GM23338 (cell line): ENCODE data around the gene TRIAP1. TPM values are rescaled to one million over a fixed set of nuclear protein-coding genes. Genes with fewer than 3 reads are reported as not detected.

Experiments
- ATAC-seq: fragments of 200-7000 bp; cut with Tn5 transposase; 3 replicates; pipeline ENCODE4 v1.9.1; 2020
- DNase-seq: peaks from one replicate; pipeline ENCODE4 v3.0.0-alpha.2; 2015; ENCODE audit warnings: low spot score
- H2AFZ ChIP-seq: fragments of 200-600 bp; sonication (generic); 2 replicates; pipeline ENCODE4 v1.8.0; 2016; ENCODE audit warnings: antibody characterized with exemption, mild to moderate bottlenecking, moderate library complexity
- H3F3A ChIP-seq: fragments of 200-600 bp; sonication (generic); replicated peaks from 2 replicates; pipeline ENCODE4 v1.8.0; 2017; ENCODE audit warnings: antibody characterized with exemption, mixed run types, low read depth
- H3K27ac ChIP-seq: fragments of 200-600 bp; sonication (generic); 2 replicates; pipeline ENCODE4 v1.6.1; 2016; ENCODE audit warnings: low read depth
- H3K27me3 ChIP-seq: fragments of 200-600 bp; sonication (generic); 2 replicates; pipeline ENCODE4 v1.8.0; 2016; ENCODE audit warnings: mild to moderate bottlenecking, mixed run types, moderate library complexity; ENCODE audit not compliant: insufficient read depth
- H3K36me3 ChIP-seq: fragments of 200-600 bp; sonication (generic); 2 replicates; pipeline ENCODE4 v1.8.0; 2016; ENCODE audit warnings: mild to moderate bottlenecking; ENCODE audit not compliant: insufficient read depth
- H3K4me1 ChIP-seq: fragments of 200-600 bp; sonication (generic); 2 replicates; pipeline ENCODE4 v1.8.0; 2016; ENCODE audit warnings: mild to moderate bottlenecking, moderate library complexity; ENCODE audit not compliant: insufficient read depth
- H3K4me2 ChIP-seq: fragments of 200-600 bp; sonication (generic); 2 replicates; pipeline ENCODE4 v1.7.1; 2017; ENCODE audit warnings: mixed run types
- H3K4me3 ChIP-seq: fragments of 200-600 bp; sonication (generic); 2 replicates; pipeline ENCODE4 v1.6.1; 2016; ENCODE audit warnings: mixed run types
- H3K79me2 ChIP-seq: fragments of 200-600 bp; sonication (generic); replicated peaks from 2 replicates; pipeline ENCODE4 v1.8.0; 2017; ENCODE audit warnings: mild to moderate bottlenecking; ENCODE audit not compliant: insufficient read depth
- H3K9me2 ChIP-seq: fragments of 200-600 bp; sonication (generic); 2 replicates; pipeline ENCODE4 v1.8.0; 2017; ENCODE audit not compliant: insufficient read depth
- H4K20me1 ChIP-seq: fragments of 200-600 bp; sonication (generic); replicated peaks from 2 replicates; pipeline ENCODE4 v1.8.0; 2017; ENCODE audit warnings: mild to moderate bottlenecking; ENCODE audit not compliant: insufficient read depth
- H3K27ac Mint-ChIP-seq: 2 replicates; pipeline ENCODE4 v1.8.0; 2020; ENCODE audit warnings: inconsistent platforms, mild to moderate bottlenecking, moderate library complexity, mixed read lengths
- H3K27me3 Mint-ChIP-seq: 3 replicates; pipeline ENCODE4 v1.8.0; 2022; ENCODE audit warnings: low read depth, mild to moderate bottlenecking, moderate library complexity, mixed read lengths, inconsistent platforms; ENCODE audit not compliant: insufficient read depth, poor library complexity
- H3K36me3 Mint-ChIP-seq: 3 replicates; pipeline ENCODE4 v1.8.0; 2021; ENCODE audit warnings: low read depth, mild to moderate bottlenecking, inconsistent platforms, moderate library complexity, mixed read lengths
- H3K4me1 Mint-ChIP-seq: 3 replicates; pipeline ENCODE4 v1.8.0; 2020; ENCODE audit warnings: mild to moderate bottlenecking, inconsistent platforms, mixed read lengths
- H3K4me3 Mint-ChIP-seq: 3 replicates; pipeline ENCODE4 v1.8.0; 2021; ENCODE audit warnings: moderate library complexity, mild to moderate bottlenecking, inconsistent platforms, mixed read lengths
- H3K9me3 Mint-ChIP-seq: 3 replicates; pipeline ENCODE4 v1.8.0; 2020; ENCODE audit warnings: moderate library complexity, mild to moderate bottlenecking, inconsistent platforms, mixed read lengths
- CTCF ChIP-seq, 2 experiments: fragments of 200-600 bp in 1 of 2; sonication (generic) in 1 of 2; conservative IDR thresholded peaks; 2 replicates each; pipeline versions ENCODE4 v1.5.1 to v1.6.1; 2016 to 2017; ENCODE audit warnings: antibody characterized with exemption in 2 of 2, low read depth in 2 of 2, mild to moderate bottlenecking in 2 of 2, moderate library complexity in 1 of 2
- NANOG ChIP-seq: IDR thresholded peaks from 2 replicates; pipeline ENCODE4 v1.6.1; 2016; ENCODE audit warnings: antibody characterized with exemption, borderline replicate concordance
- POLR2AphosphoS5 ChIP-seq: IDR thresholded peaks from 2 replicates; pipeline ENCODE4 v1.6.1; 2016; ENCODE audit warnings: antibody characterized with exemption, low read depth
- STAT1 ChIP-seq: IDR thresholded peaks from one replicate; pipeline ENCODE4 v1.6.1; 2016; ENCODE audit warnings: antibody characterized with exemption; ENCODE audit not compliant: unreplicated experiment
- ZNF114 ChIP-seq: fragments of 250-450 bp; sonication (Bioruptor Pico); IDR thresholded peaks from 2 replicates; pipeline ENCODE4 v1.5.0; 2020; ENCODE audit warnings: mild to moderate bottlenecking, moderate library complexity
- ZNF462 ChIP-seq: fragments of 250-450 bp; sonication (Bioruptor Pico); IDR thresholded peaks from 2 replicates; pipeline ENCODE4 v1.5.0; 2020; ENCODE audit warnings: mild to moderate bottlenecking, moderate library complexity
- polyA plus RNA-seq: library from polyadenylated mRNA; unstranded; fragments of >200 nt; fragmentation: Nextera tagmentation; extraction: Ambion mirVana; gene quantifications from 2 replicates; pipeline ENCODE4 v1.2.1, GENCODE V29; 2016
- total RNA-seq: library from RNA; depleted of rRNA; stranded (reverse); fragments of >200 nt; shearing (Covaris generic); gene quantifications from 2 replicates; pipeline ENCODE4 v1.2.3, GENCODE V29; 2014
- TF ChIP-seq, protein P1 (sequence below): IDR thresholded peaks from 2 replicates; pipeline ENCODE4 v1.6.1; 2016; ENCODE audit warnings: antibody characterized with exemption

The TRIAP1 gene
- total and polyA plus RNA-seq, 2 experiments from 2014 or later: 53.4 to 94.2 TPM

DNA sequence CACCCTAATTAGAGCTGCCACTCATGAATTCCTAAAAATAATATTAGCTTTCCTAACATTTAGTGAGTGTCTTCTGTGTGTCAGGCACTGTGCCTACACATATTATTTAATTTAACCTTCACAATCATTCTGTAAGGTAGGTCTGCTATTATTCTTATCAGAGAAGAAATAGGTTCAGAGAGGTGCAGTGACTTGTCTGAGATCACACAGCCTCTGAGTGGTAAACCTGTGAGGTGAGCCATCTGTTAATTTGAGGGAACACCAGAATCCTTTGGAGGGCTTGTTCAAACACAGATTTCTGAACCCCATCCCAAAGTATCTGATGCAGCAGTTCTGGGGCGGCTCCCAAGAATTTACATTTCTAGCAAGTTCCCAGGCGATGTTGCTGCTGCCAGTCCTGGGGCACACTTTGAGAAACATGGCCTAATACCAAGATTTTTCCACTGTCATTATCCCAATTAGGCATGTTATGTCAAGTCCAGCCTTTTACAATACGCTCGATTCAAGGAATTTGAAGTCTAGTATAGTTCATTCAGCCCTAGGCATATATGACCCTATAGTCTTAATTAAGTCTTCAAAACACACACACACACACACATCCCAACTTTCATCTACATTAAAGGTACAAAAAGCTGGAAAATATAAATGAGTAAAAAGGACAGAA lies 28.1 kb downstream of the TRIAP1 start (continued):
- TF ChIP-seq ZNF462 (CRISPR knock-in tag): no peak
- TF ChIP-seq, protein P1, sequence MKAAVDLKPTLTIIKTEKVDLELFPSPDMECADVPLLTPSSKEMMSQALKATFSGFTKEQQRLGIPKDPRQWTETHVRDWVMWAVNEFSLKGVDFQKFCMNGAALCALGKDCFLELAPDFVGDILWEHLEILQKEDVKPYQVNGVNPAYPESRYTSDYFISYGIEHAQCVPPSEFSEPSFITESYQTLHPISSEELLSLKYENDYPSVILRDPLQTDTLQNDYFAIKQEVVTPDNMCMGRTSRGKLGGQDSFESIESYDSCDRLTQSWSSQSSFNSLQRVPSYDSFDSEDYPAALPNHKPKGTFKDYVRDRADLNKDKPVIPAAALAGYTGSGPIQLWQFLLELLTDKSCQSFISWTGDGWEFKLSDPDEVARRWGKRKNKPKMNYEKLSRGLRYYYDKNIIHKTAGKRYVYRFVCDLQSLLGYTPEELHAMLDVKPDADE: no peak
- no peak for TF ChIP-seq STAT1
- no peak for TF ChIP-seq ZNF114
- no peak for TF ChIP-seq POLR2AphosphoS5
- no peak for TF ChIP-seq NANOG

DNA sequence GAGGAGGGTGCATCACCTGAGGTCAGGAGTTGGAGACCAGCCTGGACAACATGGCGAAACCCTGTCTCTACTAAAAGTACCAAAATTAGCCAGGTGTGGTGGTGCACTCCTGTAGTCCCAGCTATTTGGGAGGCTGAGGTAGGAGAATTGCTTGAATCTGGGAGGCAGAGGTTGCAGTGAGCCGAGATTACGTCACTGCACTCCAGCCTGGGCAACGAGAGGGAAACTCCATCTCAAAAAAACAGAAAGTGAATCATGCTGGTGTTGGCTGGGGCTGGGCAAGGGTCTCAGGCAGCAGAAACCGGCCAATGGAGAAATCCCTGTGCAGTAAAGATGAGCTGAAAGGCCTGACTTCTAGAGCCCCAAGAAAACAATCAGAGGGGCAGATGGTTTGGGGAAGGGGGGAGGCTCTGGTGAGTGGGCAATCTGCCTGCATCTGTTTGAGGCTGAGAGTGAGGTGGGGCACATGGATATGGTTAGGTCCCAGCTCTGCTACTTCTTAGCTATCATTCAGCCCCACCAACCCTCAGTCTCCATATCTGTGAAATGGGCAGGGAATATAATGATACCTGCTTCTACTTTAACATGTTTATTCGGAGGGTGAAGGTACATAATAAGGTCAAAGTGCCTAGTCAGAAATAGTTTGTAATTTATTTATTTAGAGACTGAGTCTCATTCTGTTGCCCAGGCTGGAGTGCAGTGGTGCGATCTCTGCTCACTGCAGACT lies 29.5 kb downstream of the TRIAP1 start:
- H3K4me3 Mint-ChIP-seq: no peak overlapping the region

More for the DNA sequence above, 29.5 kb downstream of the TRIAP1 start:
- DNase-seq (no peak), ATAC-seq (no peak)
- no peak overlapping the region for H3K4me3 ChIP-seq
- H2AFZ ChIP-seq: no peak overlapping the region
- Mint-ChIP-seq H3K27ac (no peak overlapping the region), H3K4me1 (peaks cover 18% of the 10 kb centered on the region), H3K9me3 (no peaks in the 10 kb centered on the region; the same call in 2 of the 3 replicates), H3K27me3 (peaks cover 11% of the 10 kb centered on the region), H3K36me3 (no peaks in the 10 kb centered on the region)
- no peaks in the 10 kb centered on the region for H3K36me3 ChIP-seq
- H3K27ac ChIP-seq: no peak overlapping the region
- H3K9me2 ChIP-seq: no peaks in the 10 kb centered on the region
- peaks cover 14% of the 10 kb centered on the region for H3K4me1 ChIP-seq
- H4K20me1 ChIP-seq: no peaks in the 10 kb centered on the region
- TF ChIP-seq CTCF (conservative IDR thresholded peaks at IDR 0.05; ENCODE audit: low read depth in 2 of 2) (no peak), ZNF114 (no peak)
- H3K4me2 ChIP-seq: no peak overlapping the region
- H3F3A ChIP-seq: no peaks in the 10 kb centered on the region; the same call in 1 of the 2 replicates
- H3K79me2 ChIP-seq: no peaks in the 10 kb centered on the region
- H3K27me3 ChIP-seq: no peaks in the 10 kb centered on the region
